Stomach (tissue), 4 donors: ENCODE measurements around the gene TOGARAM1.

Experiments
- EP300 ChIP-seq: sonication (generic); formaldehyde crosslinking; IDR thresholded peaks from one replicate; pipeline ENCODE4 v1.6.1; 2017; ENCODE audit warnings: antibody characterized with exemption
- POLR2A ChIP-seq, 4 donors: fragments of 450-650 bp; IDR thresholded peaks; one replicate each; pipeline ENCODE4 v1.6.1; 2016; ENCODE audit warnings: antibody characterized with exemption in 4 of 4, control low read depth in 2 of 4, mild to moderate bottlenecking in 1 of 4, moderate library complexity in 1 of 4
- TF ChIP-seq, protein P1 (sequence below), 7 experiments: fragments of 450-650 bp in 4 of 7; fragments of 200-600 bp in 3 of 7; sonication (generic) in 3 of 7; IDR thresholded peaks; one replicate each; pipeline ENCODE4 v1.5.1; 2016 to 2019; ENCODE audit warnings: antibody characterized with exemption in 7 of 7, control low read depth in 2 of 7, mild to moderate bottlenecking in 1 of 7

DNA sequence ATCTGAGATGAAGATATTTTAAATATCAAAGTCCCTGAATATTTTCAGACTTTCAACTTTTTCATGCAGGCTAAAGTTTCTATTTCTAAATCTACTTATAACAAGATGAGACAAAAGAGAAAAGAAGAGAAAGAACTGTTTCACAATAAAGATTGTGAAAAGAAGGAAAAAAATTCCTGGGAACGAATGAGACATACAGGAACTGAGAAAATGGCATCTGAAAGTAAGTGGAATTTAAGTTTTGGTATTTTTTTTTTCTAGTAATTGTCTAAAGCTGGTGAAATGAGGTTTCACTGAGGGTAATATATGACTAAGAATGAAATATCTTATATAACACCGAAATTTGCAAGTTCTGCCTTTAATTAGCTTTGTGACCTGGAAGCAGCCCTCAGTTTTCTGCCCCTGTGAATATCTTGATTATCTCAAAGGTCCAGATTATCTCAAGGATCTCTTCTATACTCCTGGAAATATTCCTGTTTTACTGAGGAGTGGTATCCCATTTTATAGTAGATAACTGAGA is 66.2 kb downstream of the TOGARAM1 start:
- TF ChIP-seq, protein P1, sequence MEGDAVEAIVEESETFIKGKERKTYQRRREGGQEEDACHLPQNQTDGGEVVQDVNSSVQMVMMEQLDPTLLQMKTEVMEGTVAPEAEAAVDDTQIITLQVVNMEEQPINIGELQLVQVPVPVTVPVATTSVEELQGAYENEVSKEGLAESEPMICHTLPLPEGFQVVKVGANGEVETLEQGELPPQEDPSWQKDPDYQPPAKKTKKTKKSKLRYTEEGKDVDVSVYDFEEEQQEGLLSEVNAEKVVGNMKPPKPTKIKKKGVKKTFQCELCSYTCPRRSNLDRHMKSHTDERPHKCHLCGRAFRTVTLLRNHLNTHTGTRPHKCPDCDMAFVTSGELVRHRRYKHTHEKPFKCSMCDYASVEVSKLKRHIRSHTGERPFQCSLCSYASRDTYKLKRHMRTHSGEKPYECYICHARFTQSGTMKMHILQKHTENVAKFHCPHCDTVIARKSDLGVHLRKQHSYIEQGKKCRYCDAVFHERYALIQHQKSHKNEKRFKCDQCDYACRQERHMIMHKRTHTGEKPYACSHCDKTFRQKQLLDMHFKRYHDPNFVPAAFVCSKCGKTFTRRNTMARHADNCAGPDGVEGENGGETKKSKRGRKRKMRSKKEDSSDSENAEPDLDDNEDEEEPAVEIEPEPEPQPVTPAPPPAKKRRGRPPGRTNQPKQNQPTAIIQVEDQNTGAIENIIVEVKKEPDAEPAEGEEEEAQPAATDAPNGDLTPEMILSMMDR (IDR thresholded peaks at IDR 0.05), result no peak
- TF ChIP-seq POLR2A (IDR thresholded peaks at IDR 0.05), result no peak
- no peak for TF ChIP-seq EP300
